HFF-Myc (cell line): ENCODE data around the gene VAC14.
"Not testable (repeated sequence)": the region's sequence is repeated elsewhere in the genome, so short reads cannot be mapped to it uniquely, and the experiment has no call there.

ENCODE experiments used
- DNase-seq: peaks from one replicate; pipeline ENCODE4 v3.0.0-alpha.2; 2011; ENCODE audit warnings: low read depth; ENCODE audit errors: extremely low read depth
- H3K4me3 ChIP-seq: replicated peaks from 2 replicates; pipeline ENCODE4 v1.5.1; 2011; ENCODE audit warnings: low read depth, mild to moderate bottlenecking, control low read depth, low read length
- CTCF ChIP-seq: IDR thresholded peaks from 2 replicates; pipeline ENCODE4 v1.5.1; 2012; ENCODE audit warnings: mild to moderate bottlenecking, low read depth, low read length, control low read depth; ENCODE audit errors: missing control alignments

The VAC14 gene

GRCh38 chr16:70800781-70801480, at the start of gene VAC14:
TSS of gene VAC14 (minus strand) at chr16:70801158. CDS start at chr16:70800900, 258 bp downstream.
- peak within 1 kb of the TSS; percentile 86 for H3K4me3 ChIP-seq
- TF ChIP-seq CTCF: no peak
- peak; percentile 46 for DNase-seq

GRCh38 chr16:70823498-70824118, 22.6 kb upstream of the VAC14 start:
- H3K4me3 ChIP-seq, DNase-seq: not testable (repeated sequence)

- not testable (repeated sequence) for H3K4me3 ChIP-seq
Measured at GRCh38 chr16:70822734-70823133, 21.8 kb upstream of the VAC14 start.

GRCh38 chr16:70818088-70818487, 17.1 kb upstream of the VAC14 start:
- not testable (repeated sequence) for H3K4me3 ChIP-seq, DNase-seq

More at GRCh38 chr16:70822734-70823133, 21.8 kb upstream of the VAC14 start:
- DNase-seq: not testable (repeated sequence)

GRCh38 chr16:70809392-70810060, 8.6 kb upstream of the VAC14 start:
- TF ChIP-seq CTCF: no peak
- no peak for DNase-seq
- H3K4me3 ChIP-seq: no peak overlapping the region

GRCh38 chr16:70808371-70808770, 7.4 kb upstream of the VAC14 start:
- peak; percentile 31 for TF ChIP-seq CTCF
- no peak overlapping the region for H3K4me3 ChIP-seq
- DNase-seq: no peak

- DNase-seq: no peak
- H3K4me3 ChIP-seq: no peak overlapping the region
- TF ChIP-seq CTCF: no peak
Measured at GRCh38 chr16:70805787-70806186, 4.8 kb upstream of the VAC14 start.

- DNase-seq: no peak
- TF ChIP-seq CTCF: no peak
- H3K4me3 ChIP-seq: no peak overlapping the region
Measured at GRCh38 chr16:70805380-70805779, 4.4 kb upstream of the VAC14 start.
